ENCODE measurements around the gene KREMEN2.

The KREMEN2 gene

DNA sequence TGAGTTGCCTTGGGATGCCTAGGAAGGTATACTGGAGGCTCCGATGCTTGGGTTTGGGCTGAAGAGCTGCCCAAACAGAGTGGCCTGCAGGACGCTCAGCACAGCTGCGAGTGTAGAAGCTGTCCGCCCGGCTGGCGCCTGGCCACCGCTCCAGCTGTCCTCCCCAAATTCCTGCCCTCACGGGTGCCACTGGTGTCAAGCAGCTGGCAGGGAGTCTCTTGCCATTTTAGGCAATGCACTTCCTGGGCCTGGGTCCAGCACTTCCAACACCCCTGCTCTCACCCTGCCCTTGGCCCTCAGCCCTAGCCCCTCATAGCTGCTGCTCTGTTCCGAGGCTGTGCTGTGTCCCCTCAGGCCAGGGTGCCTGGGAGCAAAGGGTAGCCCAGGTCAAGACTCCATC is 21.4 kb downstream of the KREMEN2 start:
- DNase-seq (ENCODE audit: low spot score): no peak
- in situ Hi-C loops (cut with MboI; ENCODE audit: low pct_unique_long_range_greater_than_20kb, low sequenced_read_pairs, unreplicated experiment): no loop called here
- TF ChIP-seq, protein P1, sequence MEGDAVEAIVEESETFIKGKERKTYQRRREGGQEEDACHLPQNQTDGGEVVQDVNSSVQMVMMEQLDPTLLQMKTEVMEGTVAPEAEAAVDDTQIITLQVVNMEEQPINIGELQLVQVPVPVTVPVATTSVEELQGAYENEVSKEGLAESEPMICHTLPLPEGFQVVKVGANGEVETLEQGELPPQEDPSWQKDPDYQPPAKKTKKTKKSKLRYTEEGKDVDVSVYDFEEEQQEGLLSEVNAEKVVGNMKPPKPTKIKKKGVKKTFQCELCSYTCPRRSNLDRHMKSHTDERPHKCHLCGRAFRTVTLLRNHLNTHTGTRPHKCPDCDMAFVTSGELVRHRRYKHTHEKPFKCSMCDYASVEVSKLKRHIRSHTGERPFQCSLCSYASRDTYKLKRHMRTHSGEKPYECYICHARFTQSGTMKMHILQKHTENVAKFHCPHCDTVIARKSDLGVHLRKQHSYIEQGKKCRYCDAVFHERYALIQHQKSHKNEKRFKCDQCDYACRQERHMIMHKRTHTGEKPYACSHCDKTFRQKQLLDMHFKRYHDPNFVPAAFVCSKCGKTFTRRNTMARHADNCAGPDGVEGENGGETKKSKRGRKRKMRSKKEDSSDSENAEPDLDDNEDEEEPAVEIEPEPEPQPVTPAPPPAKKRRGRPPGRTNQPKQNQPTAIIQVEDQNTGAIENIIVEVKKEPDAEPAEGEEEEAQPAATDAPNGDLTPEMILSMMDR (IDR thresholded peaks at IDR 0.05; ENCODE audit: extremely low read depth, insufficient read depth, missing control alignments): no peak

DNA sequence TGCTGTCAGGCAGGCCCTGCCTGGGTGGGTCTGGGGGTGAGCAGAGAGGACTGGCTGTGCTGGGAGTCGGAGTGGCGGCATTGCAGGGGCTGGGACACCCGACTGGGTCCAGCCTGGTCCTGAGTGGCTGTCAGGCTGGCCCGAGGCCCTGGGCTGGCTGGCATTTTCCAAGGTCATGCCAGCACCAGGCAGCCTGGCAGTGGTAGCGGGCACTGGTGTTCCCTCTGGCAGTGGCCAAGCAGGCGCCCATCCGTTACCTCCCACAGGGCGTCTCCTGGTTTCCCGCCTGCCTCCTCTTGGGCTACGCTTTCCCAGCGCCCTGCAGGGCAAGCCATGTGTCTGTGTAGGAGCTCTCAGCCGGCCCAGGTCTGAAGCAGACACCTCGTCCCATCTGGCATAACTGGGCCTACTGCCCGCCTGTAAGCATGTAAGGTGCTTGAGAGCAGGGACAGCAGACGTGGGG is 21.8 kb downstream of the KREMEN2 start:
- DNase-seq (ENCODE audit: low spot score): no peak
- TF ChIP-seq, protein P1 (IDR thresholded peaks at IDR 0.05; ENCODE audit: extremely low read depth, insufficient read depth, missing control alignments): no peak
- in situ Hi-C loops (cut with MboI; ENCODE audit: low pct_unique_long_range_greater_than_20kb, low sequenced_read_pairs, unreplicated experiment): no loop called here

DNA sequence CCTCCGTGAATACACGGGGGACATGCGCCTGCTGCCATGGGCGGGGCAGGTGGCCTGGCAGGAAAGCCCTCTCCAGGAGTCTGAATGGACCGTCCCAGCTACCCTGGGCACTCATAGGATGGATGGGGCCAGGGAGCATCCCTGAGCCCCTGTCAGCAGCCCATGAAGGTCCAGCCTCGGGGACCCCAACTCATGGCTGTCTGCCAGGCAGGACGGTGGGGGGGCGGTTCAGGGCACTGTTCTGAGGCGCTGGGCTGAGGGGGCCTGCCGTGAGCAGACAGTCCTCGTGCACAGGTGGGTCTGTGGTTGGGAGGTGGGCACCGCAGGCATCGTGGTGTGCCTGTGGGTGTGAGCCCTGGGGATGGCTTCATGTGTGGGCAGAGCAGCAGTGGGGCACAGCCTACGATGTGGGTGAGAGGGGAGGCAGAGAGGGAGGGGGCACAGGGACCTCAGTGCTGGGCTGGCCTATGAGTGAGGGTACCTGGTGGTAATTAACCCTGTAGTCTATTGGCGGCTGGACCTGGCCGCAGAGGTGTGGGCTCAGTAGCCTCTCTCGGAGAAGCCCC is 22.6 kb downstream of the KREMEN2 start:
- TF ChIP-seq, protein P1 (IDR thresholded peaks at IDR 0.05; ENCODE audit: extremely low read depth, insufficient read depth, missing control alignments): no peak
- in situ Hi-C loops (cut with MboI; ENCODE audit: low pct_unique_long_range_greater_than_20kb, low sequenced_read_pairs, unreplicated experiment): no loop called here
- DNase-seq (ENCODE audit: low spot score): no peak

DNA sequence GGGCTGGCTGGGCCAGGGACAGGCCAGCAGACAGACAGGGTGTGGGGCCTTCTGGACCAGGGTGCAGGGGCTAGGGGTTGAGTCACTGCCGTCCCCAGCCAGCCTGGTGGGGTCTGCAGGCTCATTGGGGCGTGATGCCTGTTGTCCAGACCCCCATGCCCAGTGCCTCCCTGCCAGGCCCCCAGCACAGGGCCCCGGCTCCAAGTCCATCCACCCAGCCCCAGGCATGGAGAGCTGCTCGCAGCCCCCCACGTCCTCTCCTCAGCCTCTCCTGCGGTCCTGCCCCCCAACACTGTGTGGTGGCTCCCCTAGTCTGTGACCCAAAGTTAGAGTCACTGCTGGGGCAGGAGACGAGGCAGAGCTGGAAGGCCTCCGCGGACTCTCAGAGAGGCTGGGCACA is 23.2 kb downstream of the KREMEN2 start:
- TF ChIP-seq, protein P1 (IDR thresholded peaks at IDR 0.05; ENCODE audit: extremely low read depth, insufficient read depth, missing control alignments): no peak
- no peak for DNase-seq (ENCODE audit: low spot score)
- in situ Hi-C loops (cut with MboI; ENCODE audit: low pct_unique_long_range_greater_than_20kb, low sequenced_read_pairs, unreplicated experiment): no loop called here

DNA sequence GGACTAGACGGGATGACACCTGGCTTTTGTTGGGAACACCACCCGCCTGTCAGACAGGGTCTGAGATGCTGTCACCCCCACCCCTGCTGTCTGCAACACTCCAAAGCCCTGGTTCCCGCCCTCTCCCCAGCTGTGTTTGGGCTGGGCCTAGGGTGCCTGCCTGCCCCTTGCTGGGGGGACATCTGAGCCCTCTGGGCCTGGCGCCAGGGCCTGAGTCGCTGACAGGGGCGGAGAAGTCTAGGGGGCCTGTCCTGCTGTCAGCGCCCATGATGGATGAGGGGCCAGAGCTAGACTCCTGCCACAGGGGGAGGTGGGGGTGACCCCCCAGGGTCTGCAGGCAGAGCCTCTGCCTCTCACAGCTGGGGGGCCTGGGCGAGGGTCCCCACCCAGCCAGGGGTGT is 23.8 kb downstream of the KREMEN2 start:
- in situ Hi-C loops (cut with MboI; ENCODE audit: low pct_unique_long_range_greater_than_20kb, low sequenced_read_pairs, unreplicated experiment): no loop called here
- no peak for DNase-seq (ENCODE audit: low spot score)
- TF ChIP-seq, protein P1 (IDR thresholded peaks at IDR 0.05; ENCODE audit: extremely low read depth, insufficient read depth, missing control alignments): no peak

DNA sequence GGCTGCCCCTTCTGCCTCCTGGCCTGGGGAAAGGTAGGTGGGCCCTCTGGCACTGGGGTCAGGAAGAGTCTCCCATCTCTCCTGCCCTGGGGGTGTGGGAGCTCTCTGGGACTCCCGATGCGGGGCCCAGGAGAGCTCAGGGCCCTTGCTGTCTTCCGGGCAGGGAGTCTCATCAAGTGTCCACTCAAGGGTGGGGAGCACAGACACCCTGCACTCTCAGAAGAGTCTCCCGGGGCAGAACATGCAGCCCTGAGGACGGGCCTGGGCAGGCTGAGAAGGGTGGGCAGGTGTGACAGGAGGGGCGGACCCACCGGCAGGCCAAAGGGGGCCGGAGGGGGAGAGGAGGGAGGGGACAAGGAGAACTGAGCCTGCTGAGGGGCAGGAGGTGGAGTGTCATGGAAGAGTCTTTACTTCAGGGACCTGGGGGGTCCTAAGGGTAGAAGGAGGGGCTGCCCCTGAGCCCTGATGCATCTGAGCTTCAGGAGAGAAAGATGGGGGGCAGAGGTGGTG is 24.6 kb downstream of the KREMEN2 start:
- TF ChIP-seq, protein P1 (IDR thresholded peaks at IDR 0.05; ENCODE audit: extremely low read depth, insufficient read depth, missing control alignments): no peak
- no peak for DNase-seq (ENCODE audit: low spot score)
- in situ Hi-C loops (cut with MboI; ENCODE audit: low pct_unique_long_range_greater_than_20kb, low sequenced_read_pairs, unreplicated experiment): no loop called here

Data from GM13977 (cell line).